Ishikawa (cell line): ENCODE data around the gene ILKAP.

Experiments used
- CEBPB ChIP-seq: IDR thresholded peaks from 2 replicates; pipeline ENCODE4 v1.6.1; 2012
- CREB1 ChIP-seq: IDR thresholded peaks from 2 replicates; pipeline ENCODE4 v1.6.1; 2012; ENCODE audit warnings: low read depth
- EGR1 ChIP-seq: IDR thresholded peaks from 2 replicates; pipeline ENCODE4 v1.6.1; 2012
- EP300 ChIP-seq: IDR thresholded peaks from 2 replicates; pipeline ENCODE4 v1.6.1; 2012; ENCODE audit warnings: borderline replicate concordance
- FOXM1 ChIP-seq: IDR thresholded peaks from 2 replicates; pipeline ENCODE4 v1.6.1; 2012; ENCODE audit warnings: low read depth, borderline replicate concordance
- NFIC ChIP-seq: IDR thresholded peaks from 2 replicates; pipeline ENCODE4 v1.6.1; 2012
- RAD21 ChIP-seq: IDR thresholded peaks from 2 replicates; pipeline ENCODE4 v1.6.1; 2012; ENCODE audit warnings: low read depth
- TAF1 ChIP-seq: IDR thresholded peaks from 2 replicates; pipeline ENCODE4 v1.6.1; 2012; ENCODE audit warnings: low read depth, mild to moderate bottlenecking
- TCF12 ChIP-seq: IDR thresholded peaks from 2 replicates; pipeline ENCODE4 v1.6.1; 2012; ENCODE audit warnings: low read depth
- TEAD4 ChIP-seq: IDR thresholded peaks from 2 replicates; pipeline ENCODE4 v1.6.1; 2012
- YY1 ChIP-seq: IDR thresholded peaks from 2 replicates; pipeline ENCODE4 v1.6.1; 2012; ENCODE audit warnings: low read depth
- ZBTB7A ChIP-seq: IDR thresholded peaks from 2 replicates; pipeline ENCODE4 v1.6.1; 2012; ENCODE audit warnings: low read depth
- TF ChIP-seq, protein P1 (sequence below): IDR thresholded peaks from 2 replicates; pipeline ENCODE4 v1.6.1; 2012
- TF ChIP-seq, protein P2 (sequence below): IDR thresholded peaks from 2 replicates; pipeline ENCODE4 v1.6.1; 2012
- TF ChIP-seq, protein P3 (sequence below): IDR thresholded peaks from 2 replicates; pipeline ENCODE4 v1.6.1; 2012; ENCODE audit warnings: low read depth, mild to moderate bottlenecking

Gene ILKAP

DNA sequence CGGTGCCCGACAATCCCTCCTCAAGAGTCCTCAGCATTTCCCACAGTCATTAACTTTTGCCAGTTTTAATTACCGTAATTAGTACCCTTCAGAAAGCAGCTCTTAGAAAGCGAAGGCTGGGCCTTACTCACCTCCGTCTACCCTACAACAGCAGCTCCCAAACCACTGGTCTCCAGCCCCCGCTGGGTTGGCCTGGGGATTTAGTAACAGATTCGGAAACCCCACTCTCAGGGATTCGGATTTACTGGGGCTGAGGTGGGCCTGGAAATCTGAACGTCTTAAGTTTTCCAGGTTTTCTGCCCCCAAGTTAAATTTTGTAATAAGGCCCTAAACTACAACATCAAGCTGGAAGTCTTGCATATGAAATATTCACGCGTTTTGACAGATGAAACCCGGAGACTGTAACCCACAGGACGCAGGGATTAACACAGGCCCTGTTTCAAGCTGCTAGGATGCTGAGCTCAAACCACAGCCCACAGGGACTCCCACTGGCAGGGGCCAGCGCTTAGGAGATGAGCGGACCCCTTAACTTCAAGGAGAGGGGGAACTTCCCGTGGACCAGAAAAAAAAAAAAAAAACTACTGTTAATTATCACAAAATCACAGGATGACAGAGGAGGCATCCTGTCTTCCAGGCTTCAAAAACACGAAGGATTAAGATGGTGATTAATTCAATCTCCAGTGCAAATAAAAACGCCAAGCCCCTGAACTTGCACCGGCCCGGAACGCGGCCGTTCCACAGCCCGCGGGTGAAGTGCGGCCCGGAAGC is 985 bp downstream of the ILKAP start:
- no peak for TF ChIP-seq TEAD4
- TF ChIP-seq, protein P1, sequence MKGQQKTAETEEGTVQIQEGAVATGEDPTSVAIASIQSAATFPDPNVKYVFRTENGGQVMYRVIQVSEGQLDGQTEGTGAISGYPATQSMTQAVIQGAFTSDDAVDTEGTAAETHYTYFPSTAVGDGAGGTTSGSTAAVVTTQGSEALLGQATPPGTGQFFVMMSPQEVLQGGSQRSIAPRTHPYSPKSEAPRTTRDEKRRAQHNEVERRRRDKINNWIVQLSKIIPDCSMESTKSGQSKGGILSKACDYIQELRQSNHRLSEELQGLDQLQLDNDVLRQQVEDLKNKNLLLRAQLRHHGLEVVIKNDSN: no peak
- TF ChIP-seq, protein P2, sequence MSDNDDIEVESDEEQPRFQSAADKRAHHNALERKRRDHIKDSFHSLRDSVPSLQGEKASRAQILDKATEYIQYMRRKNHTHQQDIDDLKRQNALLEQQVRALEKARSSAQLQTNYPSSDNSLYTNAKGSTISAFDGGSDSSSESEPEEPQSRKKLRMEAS: no peak

DNA sequence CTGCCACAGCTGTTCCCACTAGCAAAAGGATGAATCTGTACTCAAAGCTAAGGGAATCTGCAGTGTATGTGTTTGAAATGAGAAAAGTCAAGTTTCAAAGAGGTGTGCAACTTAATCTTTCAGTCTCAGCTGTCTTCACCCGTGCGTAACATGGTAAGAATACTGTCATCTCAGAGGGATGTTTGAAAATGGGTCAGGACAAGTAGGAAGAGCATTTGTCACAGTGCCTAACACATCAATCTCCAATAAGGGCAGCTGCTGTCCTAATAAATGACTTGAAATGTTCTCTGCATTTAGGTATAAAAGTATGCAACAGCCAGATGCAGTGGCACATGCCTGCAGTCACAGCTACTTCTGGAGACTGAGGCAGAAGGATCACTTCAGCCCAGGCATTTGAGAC is 13.1 kb downstream of the ILKAP start:
- TF ChIP-seq CEBPB (no peak), TCF12 (no peak), NFIC (no peak), FOXM1 (no peak), TAF1 (no peak), CREB1 (no peak), TEAD4 (no peak), RAD21 (no peak), EP300 (no peak), YY1 (no peak), ZBTB7A (no peak), EGR1 (no peak)
- TF ChIP-seq, protein P3, sequence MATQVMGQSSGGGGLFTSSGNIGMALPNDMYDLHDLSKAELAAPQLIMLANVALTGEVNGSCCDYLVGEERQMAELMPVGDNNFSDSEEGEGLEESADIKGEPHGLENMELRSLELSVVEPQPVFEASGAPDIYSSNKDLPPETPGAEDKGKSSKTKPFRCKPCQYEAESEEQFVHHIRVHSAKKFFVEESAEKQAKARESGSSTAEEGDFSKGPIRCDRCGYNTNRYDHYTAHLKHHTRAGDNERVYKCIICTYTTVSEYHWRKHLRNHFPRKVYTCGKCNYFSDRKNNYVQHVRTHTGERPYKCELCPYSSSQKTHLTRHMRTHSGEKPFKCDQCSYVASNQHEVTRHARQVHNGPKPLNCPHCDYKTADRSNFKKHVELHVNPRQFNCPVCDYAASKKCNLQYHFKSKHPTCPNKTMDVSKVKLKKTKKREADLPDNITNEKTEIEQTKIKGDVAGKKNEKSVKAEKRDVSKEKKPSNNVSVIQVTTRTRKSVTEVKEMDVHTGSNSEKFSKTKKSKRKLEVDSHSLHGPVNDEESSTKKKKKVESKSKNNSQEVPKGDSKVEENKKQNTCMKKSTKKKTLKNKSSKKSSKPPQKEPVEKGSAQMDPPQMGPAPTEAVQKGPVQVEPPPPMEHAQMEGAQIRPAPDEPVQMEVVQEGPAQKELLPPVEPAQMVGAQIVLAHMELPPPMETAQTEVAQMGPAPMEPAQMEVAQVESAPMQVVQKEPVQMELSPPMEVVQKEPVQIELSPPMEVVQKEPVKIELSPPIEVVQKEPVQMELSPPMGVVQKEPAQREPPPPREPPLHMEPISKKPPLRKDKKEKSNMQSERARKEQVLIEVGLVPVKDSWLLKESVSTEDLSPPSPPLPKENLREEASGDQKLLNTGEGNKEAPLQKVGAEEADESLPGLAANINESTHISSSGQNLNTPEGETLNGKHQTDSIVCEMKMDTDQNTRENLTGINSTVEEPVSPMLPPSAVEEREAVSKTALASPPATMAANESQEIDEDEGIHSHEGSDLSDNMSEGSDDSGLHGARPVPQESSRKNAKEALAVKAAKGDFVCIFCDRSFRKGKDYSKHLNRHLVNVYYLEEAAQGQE: no peak
- TF ChIP-seq, protein P2: no peak
- TF ChIP-seq, protein P1: no peak

DNA sequence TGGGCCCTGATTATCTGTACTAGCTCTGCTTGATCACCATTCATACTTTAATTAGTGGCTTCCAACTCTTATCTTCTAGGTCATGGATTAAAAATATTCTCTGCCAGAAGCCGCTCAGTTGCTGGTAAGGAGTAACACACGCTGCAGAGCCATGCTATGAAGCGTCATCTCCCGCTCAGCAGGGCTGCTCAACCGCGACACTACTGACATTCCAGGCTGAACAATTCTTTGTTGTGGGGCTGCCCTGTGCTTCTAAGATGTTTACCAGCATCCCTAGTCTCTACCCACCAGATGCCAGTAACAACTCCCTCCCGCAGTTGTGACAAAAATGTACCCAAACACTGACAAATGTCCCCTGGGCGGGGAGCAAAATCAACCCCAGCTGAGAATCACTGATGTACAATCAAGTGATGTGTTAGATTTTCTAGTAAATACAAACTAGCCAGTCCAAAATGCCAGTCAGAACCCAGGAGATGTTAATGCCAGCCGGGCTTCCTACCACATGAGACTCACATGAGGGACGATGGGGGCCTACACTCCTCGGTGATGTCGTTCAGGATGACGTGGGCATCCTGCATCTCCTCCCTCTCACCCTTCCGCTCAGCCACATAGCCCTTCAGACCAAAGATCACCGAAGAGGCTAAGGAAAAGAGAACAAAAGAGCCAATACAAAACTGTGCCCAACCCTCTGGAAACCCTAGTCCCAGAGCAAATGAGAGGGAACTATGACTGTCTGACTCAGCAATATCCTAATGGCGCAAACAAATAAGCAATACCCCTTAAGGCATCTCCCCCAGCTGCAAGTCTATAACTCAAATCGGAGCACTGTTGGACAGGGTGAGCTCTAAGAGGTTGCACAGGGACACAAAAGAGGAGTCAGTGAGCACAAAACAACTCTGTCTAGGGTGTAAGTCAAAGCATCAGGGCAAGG is 15.6 kb downstream of the ILKAP start:
- no peak for TF ChIP-seq FOXM1
- TF ChIP-seq CREB1: no peak
- TF ChIP-seq EGR1: no peak
- no peak for TF ChIP-seq EP300
- TF ChIP-seq NFIC: no peak
- TF ChIP-seq YY1: no peak
- TF ChIP-seq, protein P3: no peak
- no peak for TF ChIP-seq RAD21
- TF ChIP-seq ZBTB7A: no peak
- TF ChIP-seq, protein P2: no peak
- TF ChIP-seq TEAD4: no peak
- TF ChIP-seq TAF1: no peak
- TF ChIP-seq CEBPB: no peak
- TF ChIP-seq, protein P1: no peak
- no peak for TF ChIP-seq TCF12

DNA sequence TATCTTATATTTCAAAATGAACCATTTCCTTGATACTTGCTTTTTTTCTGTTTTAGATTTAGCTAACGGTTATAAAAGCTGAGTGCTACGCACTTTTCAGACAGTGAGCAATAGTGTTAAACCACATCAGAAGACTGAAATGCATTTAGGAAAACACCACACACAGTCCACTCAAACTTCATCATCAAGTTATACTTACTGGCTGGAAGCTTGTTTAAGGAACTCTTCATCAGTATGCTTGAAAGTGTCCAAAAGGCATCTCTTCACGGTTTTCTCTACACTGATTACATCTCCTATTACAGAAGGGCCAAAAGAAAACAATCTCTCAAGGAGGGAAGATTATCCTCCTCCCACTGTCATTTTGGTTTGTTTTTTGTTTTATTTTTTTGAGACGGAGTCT is 19.7 kb downstream of the ILKAP start:
- TF ChIP-seq EGR1 (no peak), FOXM1 (no peak), TEAD4 (no peak), RAD21 (no peak), ZBTB7A (no peak), EP300 (no peak), YY1 (no peak), CEBPB (no peak), CREB1 (no peak), NFIC (no peak), TAF1 (no peak), TCF12 (no peak)
- TF ChIP-seq, protein P3: no peak
- TF ChIP-seq, protein P2: no peak
- TF ChIP-seq, protein P1: no peak
